Mucosa of rectum (tissue), 2 donors: ENCODE measurements around the gene NDUFB10.
A peak's percentile ranks its signal among the peaks of the same experiment; 100 is the strongest.
"Not testable (repeated sequence)": the region's sequence is repeated elsewhere in the genome, so short reads cannot be mapped to it uniquely, and the experiment has no call there.

ENCODE experiments used
- H3K27ac ChIP-seq, 2 donors: one replicate each; pipeline ENCODE4 v1.7.0; 2013; ENCODE audit warnings: inconsistent platforms in 2 of 2, low read depth in 2 of 2, low read length in 2 of 2
- H3K27me3 ChIP-seq, 2 donors: one replicate each; pipeline ENCODE4 v1.7.0; 2013; ENCODE audit warnings: low read length in 2 of 2; ENCODE audit not compliant: control insufficient read depth in 2 of 2, insufficient read depth in 2 of 2
- H3K36me3 ChIP-seq, 2 donors: one replicate each; pipeline ENCODE4 v1.7.0; 2013; ENCODE audit warnings: low read length in 2 of 2; ENCODE audit not compliant: control insufficient read depth in 2 of 2, insufficient read depth in 2 of 2
- H3K4me1 ChIP-seq, 2 donors: one replicate each; pipeline ENCODE4 v1.7.0; 2013; ENCODE audit warnings: low read length in 2 of 2, mild to moderate bottlenecking in 1 of 2; ENCODE audit not compliant: control insufficient read depth in 2 of 2, insufficient read depth in 2 of 2
- H3K4me3 ChIP-seq, 2 donors: one replicate each; pipeline ENCODE4 v1.7.0; 2013; ENCODE audit warnings: low read length in 2 of 2
- H3K9ac ChIP-seq, 2 donors: one replicate each; pipeline ENCODE4 v1.7.0; 2013; ENCODE audit warnings: low read length in 2 of 2, low read depth in 1 of 2, mild to moderate bottlenecking in 1 of 2
- H3K9me3 ChIP-seq, 2 donors: one replicate each; pipeline ENCODE4 v1.7.0; 2013; ENCODE audit warnings: low read length in 2 of 2; ENCODE audit not compliant: control insufficient read depth in 2 of 2
- donor health status: healthy.
- donor health status: Normal muscosa, but diverticular disease.

NDUFB10 gene

GRCh38 chr16:1960665-1961630 is 1.6 kb downstream of the NDUFB10 start:
- Histone ChIP-seq H3K4me1 (peaks cover 25 to 31% of the 10 kb centered on the region in 2 donors), H3K27me3 (no peaks in the 10 kb centered on the region), H3K9ac (peak overlapping the region; percentile 34 to 96), H3K4me3 (peak overlapping the region in 1 of 2 donors; percentile 85), H3K27ac (no peak overlapping the region), H3K36me3 (peaks cover 14 to 21% of the 10 kb centered on the region in 2 donors), H3K9me3 (no peaks in the 10 kb centered on the region)

GRCh38 chr16:1961651-1962067 is 2.3 kb downstream of the NDUFB10 start:
- Histone ChIP-seq H3K36me3 (peaks cover 14 to 21% of the 10 kb centered on the region in 2 donors), H3K9me3 (no peaks in the 10 kb centered on the region), H3K27ac (no peak overlapping the region), H3K4me1 (peaks cover 26 to 33% of the 10 kb centered on the region in 2 donors), H3K4me3 (no peak overlapping the region), H3K27me3 (no peaks in the 10 kb centered on the region), H3K9ac (no peak overlapping the region)

DNA sequence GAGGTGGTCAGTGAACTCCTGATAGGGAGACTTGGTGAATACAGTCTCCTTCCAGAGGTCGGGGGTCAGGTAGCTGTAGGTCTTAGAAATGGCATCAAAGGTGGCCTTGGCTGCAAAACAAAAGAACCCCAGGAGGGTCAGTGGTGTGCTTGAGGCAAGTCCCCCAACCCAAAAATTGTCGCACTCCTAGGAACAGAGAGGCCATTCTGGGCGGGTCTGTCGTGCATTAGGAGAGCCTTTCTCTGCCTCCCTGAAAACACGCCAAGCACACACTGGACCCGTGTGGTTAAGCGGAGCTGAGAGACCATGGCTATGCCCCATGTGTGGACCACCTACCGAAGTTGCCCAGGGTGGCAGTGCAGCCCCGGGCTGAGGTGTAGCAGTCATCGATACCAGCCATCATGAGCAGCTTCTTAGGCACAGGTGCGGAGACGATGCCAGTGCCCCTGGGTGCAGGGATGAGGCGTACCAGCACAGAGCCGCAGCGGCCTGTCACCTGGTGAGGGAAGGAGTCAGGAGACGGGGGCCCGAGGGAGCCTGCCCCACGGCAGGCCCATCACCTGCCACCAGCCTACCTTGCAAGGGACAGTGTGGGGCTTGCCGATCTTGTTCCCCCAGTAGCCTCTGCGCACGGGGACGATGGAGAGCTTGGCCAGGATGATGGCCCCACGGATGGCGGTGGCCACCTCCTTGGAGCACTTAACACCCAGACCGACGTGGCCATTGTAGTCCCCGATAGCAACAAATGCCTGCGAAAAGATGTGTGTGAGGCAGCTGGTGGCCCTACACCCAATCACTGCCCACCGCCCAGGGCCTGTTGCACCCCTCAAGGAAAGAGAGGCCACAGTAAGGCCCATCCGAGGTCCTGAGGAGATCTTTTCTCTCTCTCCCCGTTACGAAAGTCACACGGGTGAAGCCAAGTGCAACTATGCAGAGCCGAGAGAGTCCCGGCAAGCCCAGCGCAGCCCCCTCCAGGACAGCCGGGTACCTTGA is 3.1 kb downstream of the NDUFB10 start:
- not testable (repeated sequence) for H3K4me3 ChIP-seq, H3K27ac ChIP-seq

DNA sequence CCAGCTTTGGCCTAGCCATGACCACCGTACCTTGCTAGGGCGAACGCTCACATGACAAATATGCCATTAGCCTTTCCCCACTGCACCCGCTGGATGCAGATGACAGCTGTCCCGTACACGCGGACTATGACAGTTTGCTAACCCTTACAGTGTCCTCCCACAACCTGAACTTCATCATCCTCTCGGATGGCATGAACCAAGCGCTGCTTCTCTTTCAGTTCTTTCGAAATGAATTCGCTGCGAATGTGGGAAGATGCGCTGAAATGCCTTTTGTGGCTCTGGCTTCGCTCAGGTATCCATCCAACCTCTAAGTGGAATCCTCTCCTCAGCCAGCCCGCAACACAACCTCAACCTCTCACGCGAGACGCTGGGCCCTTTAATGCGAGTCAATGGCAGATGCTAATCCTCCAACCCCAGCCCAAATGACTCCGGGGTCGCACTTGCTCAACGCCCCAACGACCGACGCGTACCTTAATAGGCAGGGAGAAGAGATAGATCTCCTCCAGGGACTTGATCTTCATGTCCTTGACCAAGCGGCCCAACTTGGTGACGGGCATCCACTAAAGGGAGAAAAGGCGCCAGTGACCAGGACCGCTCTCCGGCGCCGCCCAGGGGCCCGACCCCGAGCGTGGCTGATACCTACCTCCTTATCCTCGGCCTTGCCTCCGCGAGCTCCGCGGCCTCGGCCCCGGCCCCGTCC is 4.6 kb downstream of the NDUFB10 start:
- no peaks in the 10 kb centered on the region for H3K9me3 ChIP-seq
- H3K36me3 ChIP-seq: peaks cover 14 to 21% of the 10 kb centered on the region in 2 donors
- H3K27ac ChIP-seq: peak overlapping the region; percentile 88 to 97
- H3K9ac ChIP-seq: peak overlapping the region; percentile 53 to 85
- H3K27me3 ChIP-seq: no peaks in the 10 kb centered on the region
- H3K4me1 ChIP-seq: peaks cover 26 to 30% of the 10 kb centered on the region in 2 donors
- H3K4me3 ChIP-seq: peak overlapping the region; percentile 64 to 87

More for the DNA sequence above, 3.1 kb downstream of the NDUFB10 start:
- H3K27me3 ChIP-seq, H3K9ac ChIP-seq, H3K9me3 ChIP-seq: not testable (repeated sequence)
- H3K36me3 ChIP-seq: peaks cover 14 to 21% of the 10 kb centered on the region in 2 donors
- H3K4me1 ChIP-seq: peaks cover 26 to 33% of the 10 kb centered on the region in 2 donors

GRCh38 chr16:1964506-1965395 is 5.4 kb downstream of the NDUFB10 start, which contains the start of gene RPS2:
Gene RPS2, minus strand, starts transcription at chr16:1964826. Its CDS starts 201 bp downstream, at chr16:1964625.
- Histone ChIP-seq H3K27me3 (no peaks in the 10 kb centered on the region), H3K9ac (peak within 1 kb of the TSS; percentile 85 to 96), H3K9me3 (no peaks in the 10 kb centered on the region), H3K27ac (peak within 1 kb of the TSS; percentile 88 to 97), H3K4me1 (peaks cover 26 to 27% of the 10 kb centered on the region in 2 donors), H3K36me3 (peaks cover 14 to 21% of the 10 kb centered on the region in 2 donors), H3K4me3 (peak within 1 kb of the TSS; percentile 64 to 87)

DNA sequence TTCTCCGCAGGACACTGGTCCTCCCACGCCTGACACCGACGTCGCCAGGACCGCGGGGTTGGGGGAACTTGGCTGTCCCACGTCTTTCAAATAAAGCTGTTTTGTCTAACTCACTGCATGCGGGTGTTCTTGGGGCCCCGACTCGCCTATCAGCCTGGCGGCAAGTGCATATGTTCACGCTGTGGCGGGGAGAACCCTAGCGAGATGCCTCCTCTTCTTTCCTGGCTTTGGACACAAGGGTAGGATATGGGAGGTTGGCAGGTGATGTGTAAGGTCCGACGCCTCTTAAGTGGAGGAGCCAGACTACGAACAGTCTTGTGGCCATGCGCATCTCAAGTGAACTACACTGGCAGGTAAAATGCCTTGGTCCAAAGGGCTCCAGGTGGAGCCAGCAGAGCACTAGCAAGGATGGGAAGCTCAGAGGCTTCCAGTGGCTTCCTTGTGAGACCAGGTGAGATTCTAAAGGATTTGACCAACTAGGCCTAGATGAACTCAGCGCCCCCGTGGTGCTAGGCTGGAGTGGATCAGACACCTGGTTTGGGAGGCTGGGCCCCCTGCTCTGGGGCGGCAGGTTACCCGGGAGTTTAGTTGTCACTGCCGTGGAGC is 6.2 kb downstream of the NDUFB10 start:
- Histone ChIP-seq H3K9ac (peak overlapping the region; percentile 85 to 96), H3K4me1 (peaks cover 23 to 24% of the 10 kb centered on the region in 2 donors), H3K27me3 (no peaks in the 10 kb centered on the region), H3K36me3 (peaks cover 14 to 21% of the 10 kb centered on the region in 2 donors), H3K27ac (peak overlapping the region; percentile 88 to 97), H3K9me3 (no peaks in the 10 kb centered on the region), H3K4me3 (peak overlapping the region; percentile 64 to 87)

GRCh38 chr16:1966460-1966859 is 7.1 kb downstream of the NDUFB10 start, which contains the start of gene RNF151:
Gene RNF151, plus strand, starts transcription at chr16:1966856. Its CDS starts 26 bp downstream, at chr16:1966882.
- H3K4me1 ChIP-seq: peaks cover 23 to 25% of the 10 kb centered on the region in 2 donors
- H3K36me3 ChIP-seq: peaks cover 14 to 16% of the 10 kb centered on the region in 2 donors
- no peaks in the 10 kb centered on the region for H3K9me3 ChIP-seq
- peak within 1 kb of the TSS; percentile 64 to 87 for H3K4me3 ChIP-seq
- peak within 1 kb of the TSS; percentile 85 to 96 for H3K9ac ChIP-seq
- H3K27me3 ChIP-seq: no peaks in the 10 kb centered on the region
- H3K27ac ChIP-seq: peak within 1 kb of the TSS; percentile 88 to 97

- Histone ChIP-seq H3K9me3 (no peaks in the 10 kb centered on the region), H3K4me3 (no peak overlapping the region), H3K4me1 (peaks cover 27% of the 10 kb centered on the region in 2 donors)
Measured at GRCh38 chr16:1968146-1968953, 9.0 kb downstream of the NDUFB10 start.

More at GRCh38 chr16:1968146-1968953, 9.0 kb downstream of the NDUFB10 start:
- no peaks in the 10 kb centered on the region for H3K27me3 ChIP-seq
- H3K36me3 ChIP-seq: peaks cover 0 to 3% of the 10 kb centered on the region in 2 donors
- H3K9ac ChIP-seq: no peak overlapping the region
- no peak overlapping the region for H3K27ac ChIP-seq
